GM19099 (cell line): Measurements from ENCODE around the gene CYSRT1.

Experiments
- POLR2A ChIP-seq: IDR thresholded peaks from 3 replicates; pipeline ENCODE4 v1.6.1; 2011; ENCODE audit warnings: low read depth; ENCODE audit not compliant: insufficient read length; ENCODE audit errors: extremely low read depth

Gene CYSRT1

GRCh38 chr9:137187386-137187785 lies 37.6 kb upstream of the CYSRT1 start:
- TF ChIP-seq POLR2A = no peak

- no peak for TF ChIP-seq POLR2A
Measured at GRCh38 chr9:137188086-137188489, 36.9 kb upstream of the CYSRT1 start.

DNA sequence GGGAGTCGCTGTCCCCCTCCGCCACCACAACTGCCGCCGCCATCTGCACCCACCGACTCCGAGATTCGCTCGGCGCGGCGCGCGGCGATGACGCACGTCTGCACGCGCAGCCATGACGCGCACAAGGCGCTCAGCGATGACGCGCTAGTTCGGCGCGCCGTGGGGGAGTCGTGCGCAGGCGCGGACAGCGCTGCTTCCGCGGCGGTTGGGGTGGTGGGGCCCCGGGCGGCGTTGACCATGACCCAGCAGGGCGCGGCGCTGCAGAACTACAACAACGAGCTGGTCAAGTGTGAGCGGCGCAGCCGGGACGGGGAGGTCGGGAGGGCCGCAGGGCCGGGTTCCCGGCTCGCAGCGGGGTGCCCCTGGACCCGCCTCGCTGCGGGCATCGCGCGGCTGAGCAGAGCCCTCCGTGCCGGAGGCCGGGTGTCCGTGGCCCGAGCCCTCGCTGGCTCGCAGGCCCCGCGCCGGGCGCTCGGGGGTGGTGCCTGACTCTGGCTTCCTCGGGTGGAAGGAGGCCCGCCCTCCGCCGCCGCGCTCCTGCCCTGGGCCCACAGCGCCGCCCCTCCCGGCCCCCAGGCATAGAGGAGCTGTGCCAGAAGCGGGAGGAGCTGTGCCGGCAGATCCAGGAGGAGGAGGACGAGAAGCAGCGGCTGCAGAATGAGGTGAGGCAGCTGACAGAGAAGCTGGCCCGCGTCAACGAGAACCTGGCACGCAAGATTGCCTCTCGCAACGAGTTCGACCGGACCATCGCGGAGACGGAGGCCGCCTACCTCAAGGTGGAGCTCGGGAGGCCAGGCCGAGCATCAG lies 36.3 kb upstream of the CYSRT1 start, which contains the start of the genes ANAPC2 and SSNA1:
TSS of gene ANAPC2 (minus strand) at position 71 of the 807 bp plus-strand sequence. CDS start at position 43, 28 bp downstream.
TSS of gene SSNA1 (plus strand) at position 187 of the 807 bp plus-strand sequence. CDS start at position 238, 51 bp downstream.
- TF ChIP-seq POLR2A = peak; percentile 93

- TF ChIP-seq POLR2A = no peak
Measured at GRCh38 chr9:137189297-137190295, 35.4 kb upstream of the CYSRT1 start.

DNA sequence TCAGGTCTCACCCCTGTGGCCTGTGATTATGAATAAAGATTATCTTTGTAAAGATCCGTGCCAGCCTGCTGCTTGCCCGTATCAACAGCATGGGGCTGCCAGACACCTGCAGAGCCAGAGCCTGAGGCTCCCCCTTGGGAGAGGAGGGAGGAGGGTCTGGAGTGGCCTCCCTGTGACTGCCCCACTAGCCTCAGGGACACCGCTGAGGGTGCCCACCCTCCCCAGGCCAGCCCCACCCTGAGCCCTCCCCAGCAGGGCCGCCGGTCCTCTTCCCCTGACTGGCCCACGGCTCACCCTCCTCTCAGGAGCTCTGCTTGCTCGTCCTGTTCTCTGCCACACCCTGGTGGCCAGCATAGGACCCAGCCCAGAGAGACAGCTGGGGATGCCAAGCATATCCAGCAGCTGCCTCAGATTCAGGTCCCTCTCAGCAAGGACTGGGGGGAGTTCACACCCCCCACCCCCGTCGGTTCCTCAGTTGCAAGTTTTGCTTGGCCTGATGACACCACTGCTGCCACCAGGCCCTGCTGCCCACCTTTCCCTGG lies 34.6 kb upstream of the CYSRT1 start:
- no peak for TF ChIP-seq POLR2A

GRCh38 chr9:137191245-137191644 lies 33.7 kb upstream of the CYSRT1 start:
- no peak for TF ChIP-seq POLR2A

GRCh38 chr9:137191691-137192447 lies 33.1 kb upstream of the CYSRT1 start:
- no peak for TF ChIP-seq POLR2A

- no peak for TF ChIP-seq POLR2A
Measured at GRCh38 chr9:137192448-137192780, 32.6 kb upstream of the CYSRT1 start.

GRCh38 chr9:137192859-137193258 lies 32.1 kb upstream of the CYSRT1 start:
- no peak for TF ChIP-seq POLR2A

- no peak for TF ChIP-seq POLR2A
Measured at GRCh38 chr9:137193771-137194170, 31.2 kb upstream of the CYSRT1 start.

GRCh38 chr9:137194388-137194787 lies 30.6 kb upstream of the CYSRT1 start:
- TF ChIP-seq POLR2A = no peak

GRCh38 chr9:137194909-137195308 lies 30.1 kb upstream of the CYSRT1 start:
- no peak for TF ChIP-seq POLR2A

DNA sequence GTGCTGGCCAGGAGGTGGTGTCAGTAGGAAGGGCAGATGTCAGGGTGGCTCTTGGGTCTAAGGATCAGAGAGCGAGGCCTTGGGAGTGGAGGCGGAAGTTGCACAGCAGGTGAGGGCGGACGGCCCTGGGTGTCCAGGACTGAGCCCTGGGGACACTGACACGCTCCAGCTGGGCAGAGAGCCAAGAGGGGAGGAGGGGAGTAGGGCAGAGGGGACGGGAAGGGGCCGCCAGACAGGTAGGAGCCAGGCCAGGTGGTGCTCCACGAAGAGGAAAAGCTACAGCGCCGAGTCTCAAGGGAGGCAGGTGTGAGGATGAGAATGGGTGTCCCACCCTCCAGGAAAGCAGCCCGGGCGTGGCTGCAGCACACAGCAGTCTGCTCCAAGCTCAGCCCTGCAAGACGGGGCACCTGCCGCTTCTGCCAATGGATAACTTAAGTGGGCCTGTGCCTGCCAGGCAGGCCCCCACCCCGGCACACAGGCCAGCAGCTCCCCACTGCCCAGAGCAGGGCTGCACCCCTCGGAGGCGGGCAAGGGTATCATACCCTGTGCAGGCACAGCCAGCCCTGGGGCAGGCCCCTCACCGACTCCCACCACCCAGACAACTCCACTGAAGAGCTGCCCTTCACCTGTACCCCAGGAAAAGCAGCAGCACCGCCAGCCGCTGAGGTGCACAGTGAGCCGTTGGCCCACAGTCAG lies 29.3 kb upstream of the CYSRT1 start:
- TF ChIP-seq POLR2A = no peak
